Activated effector memory CD4-positive, alpha-beta T cell treated with Interleukin-2 at 50 U/mL for 16 hours (primary cell): ENCODE data around the gene TNRC6C.
A peak's percentile ranks its signal among the peaks of the same experiment; 100 is the strongest.
"Not testable (repeated sequence)": the region's sequence is repeated elsewhere in the genome, so short reads cannot be mapped to it uniquely, and the experiment has no call there.

Experiments
- DNase-seq: peaks from one replicate; pipeline ENCODE4 v3.0.0-alpha.2; 2020

The TNRC6C gene

DNA sequence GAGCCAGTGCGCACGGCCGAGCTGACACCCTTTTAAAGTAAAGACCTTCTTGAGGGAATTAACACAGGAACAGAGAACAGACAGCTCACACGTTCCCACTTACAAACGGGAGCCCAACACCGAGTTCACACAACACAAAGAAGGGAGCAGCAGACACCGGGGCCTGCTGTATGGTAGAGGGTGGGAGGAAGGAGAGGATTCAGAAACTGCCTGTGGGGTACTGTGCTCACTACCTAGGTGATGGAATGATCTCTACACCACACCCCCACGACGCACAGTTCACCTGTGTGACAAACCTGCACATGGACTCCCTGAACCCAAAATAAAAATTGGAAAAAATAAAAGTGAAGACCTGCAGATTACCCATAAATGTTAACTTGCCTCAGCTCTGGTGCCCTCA is 137.6 kb downstream of the TNRC6C start:
- no peak for DNase-seq

GRCh38 chr17:78101112-78101511 is 142.6 kb downstream of the TNRC6C start:
- no peak for DNase-seq

DNA sequence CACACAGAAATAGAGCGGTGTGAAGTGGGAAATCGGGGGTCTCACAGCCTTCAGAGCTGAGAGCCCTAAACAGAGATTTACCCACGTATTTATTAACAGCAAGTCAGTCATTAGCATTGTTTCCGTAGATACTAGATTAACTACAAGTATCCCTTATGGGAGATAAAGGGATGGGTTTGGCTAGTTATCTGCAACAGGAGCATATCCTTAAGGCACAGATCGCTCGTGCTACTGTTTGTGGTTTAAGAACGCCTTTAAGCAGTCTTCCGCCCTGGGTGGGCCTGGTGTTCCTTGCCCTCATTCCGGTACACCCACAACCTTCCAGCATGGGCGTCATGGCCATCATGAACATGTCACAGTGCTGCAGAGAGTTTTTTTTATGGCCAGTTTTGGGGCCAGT is 143.0 kb downstream of the TNRC6C start:
- DNase-seq = no peak

DNA sequence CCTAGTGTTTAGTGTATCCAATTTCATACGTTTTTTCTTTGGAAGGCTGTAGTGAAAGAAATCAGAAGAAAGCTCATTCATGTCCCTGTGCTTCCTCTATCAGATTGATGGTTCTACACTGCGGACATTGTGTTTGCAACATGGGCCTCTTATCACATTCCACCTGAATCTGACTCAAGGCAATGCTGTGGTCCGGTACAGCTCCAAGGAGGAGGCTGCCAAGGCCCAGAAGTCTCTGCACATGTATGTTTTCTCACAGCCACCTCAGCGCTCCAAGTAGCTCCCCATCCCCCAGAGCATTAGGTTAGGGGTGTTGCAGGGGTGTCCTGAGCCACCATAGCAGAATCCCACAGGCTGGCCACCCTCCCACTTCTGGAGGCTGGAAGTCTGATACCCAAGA is 144.8 kb downstream of the TNRC6C start:
- DNase-seq = no peak

DNA sequence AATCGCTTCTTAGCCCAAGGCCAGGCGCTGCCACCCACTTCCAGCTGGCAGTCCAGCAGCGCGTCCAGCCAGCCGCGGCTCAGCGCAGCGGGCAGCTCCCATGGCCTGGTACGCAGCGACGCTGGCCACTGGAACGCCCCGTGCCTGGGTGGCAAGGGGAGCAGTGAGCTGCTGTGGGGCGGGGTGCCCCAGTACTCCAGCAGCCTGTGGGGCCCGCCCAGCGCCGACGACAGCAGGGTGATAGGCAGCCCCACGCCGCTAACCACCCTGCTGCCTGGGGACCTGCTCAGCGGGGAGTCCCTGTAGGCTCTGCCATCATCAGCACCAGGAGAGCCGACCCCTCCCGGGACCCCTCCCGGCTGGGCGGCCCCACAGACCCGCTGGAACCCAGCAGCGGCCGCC is 146.0 kb downstream of the TNRC6C start:
- DNase-seq = no peak

- DNase-seq = no peak
Measured at GRCh38 chr17:78105101-78105500, 146.6 kb downstream of the TNRC6C start.

GRCh38 chr17:78105551-78105950 is 147.0 kb downstream of the TNRC6C start:
- no peak for DNase-seq

DNA sequence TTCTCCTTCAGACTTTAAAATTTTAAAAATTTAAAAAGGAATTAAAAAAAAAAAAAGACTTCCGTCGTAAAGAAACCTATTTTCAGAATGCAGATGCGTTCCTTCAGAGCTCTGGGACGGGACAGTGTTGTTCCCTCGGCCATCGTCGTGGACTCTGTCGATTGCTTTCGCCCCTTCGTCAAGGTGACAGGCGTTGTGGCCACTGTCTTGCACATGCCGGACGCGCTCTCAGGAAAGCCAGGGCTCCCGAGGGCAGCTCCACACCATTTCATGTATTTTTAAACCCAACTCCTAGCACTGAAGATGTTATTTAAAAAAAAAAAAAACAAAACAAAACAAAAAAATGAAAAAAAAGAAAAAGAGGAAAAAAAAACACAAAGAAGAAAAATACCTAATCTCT is 147.7 kb downstream of the TNRC6C start:
- no peak for DNase-seq

DNA sequence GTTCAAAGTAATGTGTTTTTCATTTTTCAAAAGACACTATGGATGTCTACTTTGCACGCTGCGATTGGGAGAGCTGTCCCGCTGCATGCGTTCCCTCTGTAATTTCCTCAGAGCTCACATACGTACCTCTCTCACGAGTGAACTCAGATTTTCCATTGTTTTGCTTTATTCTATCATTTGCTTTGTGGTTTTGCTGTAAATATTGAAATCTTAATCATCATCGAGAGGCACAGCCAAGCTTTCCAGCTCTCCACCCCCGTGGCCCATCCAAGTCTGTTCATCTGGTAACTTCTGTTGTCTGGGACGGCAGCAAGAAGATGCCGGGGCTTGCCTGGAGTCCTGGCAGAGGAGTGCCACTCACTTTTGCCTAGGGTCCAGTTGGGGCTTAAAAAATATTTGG is 149.0 kb downstream of the TNRC6C start:
- no peak for DNase-seq

DNA sequence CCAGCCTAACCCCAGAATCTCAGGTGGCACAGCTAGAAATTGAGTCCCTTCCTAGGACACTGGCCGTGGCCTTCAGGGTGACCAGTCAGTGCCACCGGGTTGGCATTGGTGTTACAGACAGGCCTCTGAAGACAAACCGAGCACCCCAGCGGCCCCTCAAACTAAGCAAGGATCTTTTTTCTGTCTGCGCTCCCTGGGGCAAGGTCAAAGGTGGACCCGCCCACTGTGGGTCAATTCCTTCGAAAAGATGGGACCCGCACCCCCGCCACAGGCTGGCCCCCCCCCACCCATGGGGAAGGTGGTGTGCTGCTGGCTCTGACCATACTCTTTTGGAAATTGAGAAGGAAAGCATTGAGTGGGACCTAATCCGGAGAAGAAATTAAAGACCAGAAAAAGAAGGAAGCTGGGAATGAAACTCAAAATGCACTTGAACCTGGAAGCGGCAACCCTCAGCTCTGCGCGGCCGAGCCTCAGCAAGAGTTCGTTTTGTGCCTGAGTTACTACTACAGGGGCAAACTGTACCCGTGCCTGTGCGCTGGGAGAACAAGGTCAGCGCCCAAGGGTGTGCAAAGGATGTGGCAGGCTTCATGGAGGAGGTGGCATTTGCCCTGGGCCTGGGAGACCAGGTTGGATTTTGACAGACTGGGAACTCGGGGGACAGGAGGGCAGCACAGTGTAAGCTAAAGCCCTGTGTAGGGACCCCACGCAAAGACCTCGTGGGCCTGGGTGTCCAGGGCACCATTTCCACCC is 149.6 kb downstream of the TNRC6C start:
- DNase-seq = no peak

- DNase-seq = no peak
Measured at GRCh38 chr17:78108726-78109488, 150.4 kb downstream of the TNRC6C start.

DNA sequence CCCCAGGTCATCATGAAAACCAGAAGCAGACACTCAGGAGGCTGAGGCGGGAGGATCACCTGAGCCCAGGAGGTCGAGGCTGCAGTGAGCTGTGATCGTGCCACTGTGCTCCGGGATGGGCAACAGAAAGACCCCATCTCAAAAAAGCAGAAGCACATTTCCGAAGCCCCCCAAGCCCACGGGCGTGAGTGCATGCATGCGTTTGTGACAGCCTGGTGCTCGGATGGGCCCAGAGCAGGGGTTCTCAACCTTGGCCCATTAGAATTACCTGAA is 150.9 kb downstream of the TNRC6C start:
- no peak for DNase-seq

DNA sequence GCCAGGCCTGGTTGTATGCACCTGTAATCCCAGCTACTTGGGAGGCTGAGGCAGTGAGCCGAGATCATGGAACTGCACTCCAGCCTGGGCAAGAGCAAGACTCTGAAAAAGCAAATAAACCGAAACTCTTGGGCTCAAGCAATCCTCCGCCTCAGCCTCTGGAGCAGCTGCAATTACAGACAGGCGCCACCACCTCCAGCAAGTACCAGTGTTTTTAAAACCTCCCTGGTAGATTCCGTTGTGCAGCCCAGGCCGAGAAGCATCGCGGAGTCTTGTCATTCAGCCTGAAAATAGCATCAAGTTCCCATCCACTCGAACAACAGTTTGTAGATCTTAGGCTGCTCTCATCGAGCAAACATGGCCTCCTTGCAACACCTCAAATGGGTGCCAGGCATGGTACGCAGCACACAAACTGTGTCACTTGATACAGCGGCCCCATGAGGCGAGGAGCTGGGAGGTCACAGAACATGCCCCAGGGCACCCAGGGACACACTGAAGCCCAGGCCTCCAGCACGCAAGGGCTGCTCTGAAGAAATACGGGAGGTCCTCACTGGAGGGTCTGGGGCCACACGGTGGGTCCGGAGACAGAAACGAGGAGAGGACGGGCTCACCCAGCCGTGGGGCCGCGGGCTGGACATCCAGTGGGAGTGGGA is 152.0 kb downstream of the TNRC6C start:
- no peak for DNase-seq

DNA sequence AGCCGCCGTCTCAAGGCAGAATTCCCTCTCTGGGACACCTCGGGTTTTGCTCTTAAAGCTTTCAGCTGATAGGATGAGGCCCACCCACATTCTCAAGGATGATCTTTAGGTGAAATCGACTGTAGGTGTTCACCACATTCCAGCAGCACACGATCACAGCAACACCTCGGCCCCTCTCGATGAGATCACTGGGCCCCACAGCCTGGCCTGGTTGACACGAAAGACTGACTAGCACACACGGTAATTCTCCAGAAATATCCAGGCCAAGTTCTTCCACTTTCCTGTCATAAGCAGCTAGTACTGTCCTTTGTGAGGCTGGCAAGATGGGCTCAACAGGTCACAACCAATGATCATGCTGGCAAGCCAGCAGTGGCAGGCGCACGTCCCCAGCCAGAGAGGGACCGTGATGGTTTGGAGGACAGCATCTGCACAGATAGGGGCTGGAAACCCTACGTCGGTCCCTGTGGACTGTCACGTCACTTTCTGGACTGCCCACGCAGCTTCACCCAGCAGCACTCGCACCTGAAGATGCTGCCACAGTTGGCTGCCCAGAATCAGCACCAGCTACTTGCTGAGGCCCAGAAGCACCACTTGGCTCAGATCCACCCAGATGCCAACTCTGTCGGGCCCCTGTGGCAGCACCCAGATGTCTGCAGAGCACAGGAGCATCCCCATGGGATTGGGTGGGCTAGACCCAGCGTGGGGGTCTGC is 152.7 kb downstream of the TNRC6C start:
- DNase-seq = no peak

DNA sequence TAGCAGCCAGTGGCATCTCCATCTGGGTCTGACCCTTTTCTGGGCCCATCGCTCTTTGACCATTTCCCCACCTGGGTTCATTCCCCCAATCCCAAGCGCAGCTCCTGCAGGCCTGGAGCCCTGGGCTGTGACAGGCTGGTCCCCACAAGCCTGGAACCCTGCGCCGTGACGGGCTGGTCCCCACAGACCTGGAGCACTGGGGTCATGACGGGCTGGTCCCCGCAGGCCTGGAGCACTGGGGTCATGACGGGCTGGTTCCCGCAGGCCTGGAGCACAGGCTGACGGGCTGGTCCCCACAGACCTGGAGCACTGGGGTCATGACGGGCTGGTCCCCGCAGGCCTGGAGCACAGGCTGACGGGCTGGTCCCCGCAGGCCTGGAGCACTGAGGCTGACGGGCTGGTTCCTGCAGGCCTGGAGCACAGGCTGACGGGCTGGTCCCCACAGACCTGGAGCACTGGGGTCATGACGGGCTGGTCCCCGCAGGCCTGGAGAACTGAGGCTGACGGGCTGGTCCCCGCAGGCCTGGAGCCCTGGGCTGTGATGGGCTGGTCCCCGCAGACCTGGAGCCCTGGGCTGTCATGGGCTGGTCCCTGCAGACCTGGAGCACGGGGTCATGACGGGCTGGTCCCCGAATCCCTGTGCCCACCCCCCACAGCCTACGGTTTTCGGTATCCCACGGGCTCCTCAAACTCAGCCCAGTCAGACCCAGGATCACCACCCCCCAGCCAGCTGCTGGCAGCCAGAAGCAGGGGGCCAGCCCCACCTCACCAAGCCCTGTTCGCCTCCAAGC is 153.4 kb downstream of the TNRC6C start:
- DNase-seq = no peak

- peak; percentile 65 for DNase-seq
Measured at GRCh38 chr17:78112518-78113471, 154.3 kb downstream of the TNRC6C start.

- no peak for DNase-seq
Measured at GRCh38 chr17:78113804-78114785, 155.6 kb downstream of the TNRC6C start.

GRCh38 chr17:78114831-78115723 is 156.6 kb downstream of the TNRC6C start:
- DNase-seq = no peak

DNA sequence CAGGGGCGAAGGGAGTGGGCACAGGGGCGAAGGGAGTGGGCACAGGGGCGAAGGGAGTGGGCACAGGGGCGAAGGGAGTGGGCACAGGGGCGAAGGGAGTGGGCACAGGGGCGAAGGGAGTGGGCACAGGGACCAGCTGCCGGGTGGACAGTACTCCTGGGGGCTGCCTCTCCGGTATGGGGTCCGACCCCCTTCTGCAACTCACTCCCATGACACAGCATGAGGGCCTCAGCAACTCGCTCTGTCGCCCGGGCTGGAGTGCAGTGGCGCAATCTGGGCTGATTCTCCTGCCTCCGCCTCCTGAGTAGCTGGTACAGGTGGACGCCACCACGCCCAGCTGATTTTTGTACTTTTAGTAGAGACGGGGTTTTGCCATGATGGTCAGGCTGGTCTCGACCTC is 157.3 kb downstream of the TNRC6C start:
- DNase-seq = not testable (repeated sequence)
